BJ (cell line): ENCODE measurements around the gene INPP5A. TPM values are rescaled to one million over a fixed set of nuclear protein-coding genes. Genes with fewer than 3 reads are reported as not detected.
"Not testable (repeated sequence)": the region's sequence is repeated elsewhere in the genome, so short reads cannot be mapped to it uniquely, and the experiment has no call there.

Experiments
- CTCF ChIA-PET: fragments of 350-600 bp; formaldehyde crosslinking; extraction: SDS; loops from one replicate; lab custom pipeline; 2021; ENCODE audit warnings: antibody characterized with exemption, inconsistent platforms; lab: Yijun Ruan, JAX
- POLR2A ChIA-PET: fragments of 300-600 bp; sonication (Branson Sonifier 250); formaldehyde crosslinking; extraction: SDS; loops from one replicate; lab custom pipeline; 2021; ENCODE audit warnings: antibody characterized with exemption; lab: Charles Lee
- DNase-seq: peaks from one replicate; pipeline ENCODE4 v3.0.0-alpha.2; 2011; ENCODE audit warnings: low read depth
- H3K27me3 ChIP-seq: 2 replicates; pipeline ENCODE4 v1.6.0; 2011; ENCODE audit warnings: low read length; ENCODE audit not compliant: control insufficient read depth, insufficient read depth
- H3K36me3 ChIP-seq: 2 replicates; pipeline ENCODE4 v1.5.1; 2011; ENCODE audit warnings: low read length; ENCODE audit not compliant: control insufficient read depth, insufficient read depth
- H3K4me3 ChIP-seq: 2 replicates; pipeline ENCODE4 v1.5.1; 2011; ENCODE audit warnings: low read depth, mild to moderate bottlenecking, control low read depth, low read length
- polyA plus RNA-seq: library from polyadenylated mRNA; depleted of rRNA; stranded (reverse); fragments of >200 nt; gene quantifications from 2 replicates; pipeline ENCODE4 v1.2.3, GENCODE V29; 2011
- TF ChIP-seq, protein P1 (sequence below): IDR thresholded peaks from 2 replicates; pipeline ENCODE4 v1.5.1; 2011; ENCODE audit warnings: low read depth, mild to moderate bottlenecking, control low read depth, inconsistent platforms, low read length, moderate library complexity; ENCODE audit not compliant: insufficient read depth

INPP5A gene
- polyA plus RNA-seq, 1 experiment, result 60.1 TPM

DNA sequence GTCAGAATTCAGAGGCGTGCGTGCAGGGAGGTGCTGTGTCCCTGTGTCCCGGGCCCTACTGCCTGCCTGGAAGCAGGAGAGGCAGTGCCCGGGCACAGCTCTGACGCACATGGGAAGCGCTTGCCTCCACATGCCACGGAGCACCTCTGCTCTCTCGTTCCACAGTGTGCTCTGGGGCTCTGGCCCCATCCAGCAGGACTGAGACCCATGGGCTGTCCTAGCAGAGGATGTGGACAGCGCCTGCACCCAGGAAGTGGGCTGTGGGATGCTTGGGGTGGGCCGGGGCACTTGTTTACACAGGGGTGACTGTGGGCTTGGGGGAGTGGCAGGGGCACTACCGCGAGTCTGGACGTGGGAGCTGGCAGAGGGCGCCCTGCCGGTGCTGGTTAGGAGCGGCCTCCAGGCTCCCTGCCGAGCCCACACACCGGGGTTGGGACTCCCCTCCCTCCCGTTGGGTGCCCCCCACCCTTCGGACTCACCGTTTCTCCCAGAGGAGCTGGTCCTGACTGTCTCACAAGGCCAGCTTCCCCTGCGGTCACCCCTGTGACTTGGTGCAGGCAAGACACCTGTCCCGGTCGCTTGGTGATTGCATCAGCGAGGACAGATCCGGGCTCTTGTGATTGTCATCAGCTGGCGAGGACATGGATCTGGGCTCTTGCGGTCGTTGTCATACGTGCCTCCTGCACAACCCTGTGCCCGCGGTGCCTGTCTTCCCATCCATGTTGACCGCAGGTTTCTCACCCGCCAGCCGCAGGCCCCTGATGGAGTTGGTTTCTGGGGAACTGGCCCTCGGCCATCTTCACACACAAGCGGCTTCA, 165.2 kb downstream of the INPP5A start:
- POLR2A ChIA-PET, result no interaction called here
- DNase-seq, result no peak
- Histone ChIP-seq H3K27me3 (no peaks in the 10 kb centered on the region), H3K36me3 (peaks cover 17% of the 10 kb centered on the region), H3K4me3 (no peak overlapping the region)
- CTCF ChIA-PET, result no interaction called here
- TF ChIP-seq, protein P1, sequence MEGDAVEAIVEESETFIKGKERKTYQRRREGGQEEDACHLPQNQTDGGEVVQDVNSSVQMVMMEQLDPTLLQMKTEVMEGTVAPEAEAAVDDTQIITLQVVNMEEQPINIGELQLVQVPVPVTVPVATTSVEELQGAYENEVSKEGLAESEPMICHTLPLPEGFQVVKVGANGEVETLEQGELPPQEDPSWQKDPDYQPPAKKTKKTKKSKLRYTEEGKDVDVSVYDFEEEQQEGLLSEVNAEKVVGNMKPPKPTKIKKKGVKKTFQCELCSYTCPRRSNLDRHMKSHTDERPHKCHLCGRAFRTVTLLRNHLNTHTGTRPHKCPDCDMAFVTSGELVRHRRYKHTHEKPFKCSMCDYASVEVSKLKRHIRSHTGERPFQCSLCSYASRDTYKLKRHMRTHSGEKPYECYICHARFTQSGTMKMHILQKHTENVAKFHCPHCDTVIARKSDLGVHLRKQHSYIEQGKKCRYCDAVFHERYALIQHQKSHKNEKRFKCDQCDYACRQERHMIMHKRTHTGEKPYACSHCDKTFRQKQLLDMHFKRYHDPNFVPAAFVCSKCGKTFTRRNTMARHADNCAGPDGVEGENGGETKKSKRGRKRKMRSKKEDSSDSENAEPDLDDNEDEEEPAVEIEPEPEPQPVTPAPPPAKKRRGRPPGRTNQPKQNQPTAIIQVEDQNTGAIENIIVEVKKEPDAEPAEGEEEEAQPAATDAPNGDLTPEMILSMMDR, result no peak

DNA sequence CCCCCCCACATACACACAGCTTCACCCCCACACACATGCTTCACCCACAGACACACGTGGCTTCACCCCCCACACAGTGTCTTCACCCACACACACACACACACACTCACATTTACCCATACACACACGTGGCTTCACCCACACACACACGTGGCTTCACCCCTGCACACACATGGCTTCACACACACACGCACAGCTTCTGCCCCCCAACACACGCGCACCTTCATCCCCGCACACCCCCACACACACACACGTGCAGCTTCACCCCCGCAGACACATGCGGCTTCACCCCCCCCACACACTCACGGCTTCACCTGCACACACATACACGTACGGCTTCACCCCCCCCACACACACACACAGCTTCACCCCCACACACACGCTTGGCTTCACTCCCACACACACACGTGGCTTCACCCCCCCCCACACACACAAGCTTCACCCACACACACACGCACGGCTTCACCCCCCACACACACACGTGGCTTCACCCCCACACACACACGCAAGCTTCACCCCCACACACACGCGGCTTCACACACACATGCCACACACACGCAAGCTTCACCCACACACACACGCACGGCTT, 165.9 kb downstream of the INPP5A start:
- TF ChIP-seq, protein P1, result no peak
- Histone ChIP-seq H3K27me3 (no peaks in the 10 kb centered on the region), H3K36me3 (peaks cover 18% of the 10 kb centered on the region), H3K4me3 (no peak overlapping the region)
- no peak for DNase-seq
- ChIA-PET CTCF (interaction anchor here (0.6 to 1.2 kb wide), 2 partner anchors 11 to 14 kb away, joined by 3 read pairs; no protein-coding TSS in a partner anchor), POLR2A (no interaction called here)

DNA sequence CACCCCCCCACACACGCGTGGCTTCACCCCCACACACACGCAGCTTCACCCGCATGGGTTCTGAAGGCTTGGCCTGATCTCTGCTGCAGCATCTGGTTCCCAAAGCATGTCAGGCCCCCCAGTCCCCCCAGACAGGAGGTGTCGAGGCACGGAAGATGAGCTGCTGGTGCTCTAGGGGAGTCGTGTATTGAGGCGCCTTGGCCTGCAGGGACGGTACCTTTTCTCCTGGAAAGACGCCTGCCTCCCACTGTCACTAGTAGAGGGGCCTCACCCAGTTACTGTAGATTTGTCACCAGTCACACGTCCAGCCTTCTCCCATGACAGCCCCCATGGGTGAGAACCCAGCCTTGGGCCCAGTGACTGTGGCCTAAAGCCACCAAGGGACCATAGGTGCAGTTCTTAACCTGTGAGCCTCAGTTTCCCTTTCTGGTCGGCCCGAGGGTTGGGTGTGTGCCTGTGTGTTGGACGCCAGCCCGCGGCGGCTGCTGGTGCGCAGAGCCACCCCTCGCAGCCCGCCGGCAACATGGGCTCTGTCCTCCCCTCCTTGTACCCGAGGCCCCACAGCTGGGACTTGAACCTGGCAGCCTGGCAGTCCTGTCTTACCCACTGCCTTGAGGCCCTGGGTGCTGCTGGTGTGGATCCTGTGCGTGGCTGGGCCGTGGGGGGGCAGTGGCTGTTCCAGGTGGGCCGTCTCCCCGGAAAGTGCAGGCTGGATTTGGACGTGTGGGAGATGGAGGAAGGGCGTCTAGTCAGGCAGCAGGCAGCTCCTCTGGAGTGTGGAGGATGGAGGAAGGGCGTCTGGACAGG, 166.6 kb downstream of the INPP5A start:
- H3K4me3 ChIP-seq, result no peak overlapping the region
- no peak for DNase-seq
- TF ChIP-seq, protein P1, result no peak
- peaks cover 18% of the 10 kb centered on the region for H3K36me3 ChIP-seq
- POLR2A ChIA-PET, result no interaction called here
- CTCF ChIA-PET, result interaction anchor here (0.6 to 1.2 kb wide), 2 partner anchors 11 to 14 kb away, joined by 3 read pairs; no protein-coding TSS in a partner anchor
- H3K27me3 ChIP-seq, result no peaks in the 10 kb centered on the region

DNA sequence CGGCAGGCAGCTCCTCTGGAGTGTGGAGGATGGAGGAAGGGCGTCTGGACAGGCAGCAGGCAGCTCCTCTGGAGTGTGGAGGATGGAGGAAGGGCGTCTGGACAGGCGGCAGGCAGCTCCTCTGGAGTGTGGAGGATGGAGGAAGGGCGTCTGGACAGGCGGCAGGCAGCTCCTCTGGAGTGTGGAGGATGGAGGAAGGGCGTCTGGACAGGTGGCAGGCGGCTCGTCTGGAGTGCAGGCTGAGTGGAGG, 167.2 kb downstream of the INPP5A start:
- DNase-seq, POLR2A ChIA-PET, H3K4me3 ChIP-seq, CTCF ChIA-PET, H3K27me3 ChIP-seq: not testable (repeated sequence)
- H3K36me3 ChIP-seq, result peaks cover 21% of the 10 kb centered on the region

DNA sequence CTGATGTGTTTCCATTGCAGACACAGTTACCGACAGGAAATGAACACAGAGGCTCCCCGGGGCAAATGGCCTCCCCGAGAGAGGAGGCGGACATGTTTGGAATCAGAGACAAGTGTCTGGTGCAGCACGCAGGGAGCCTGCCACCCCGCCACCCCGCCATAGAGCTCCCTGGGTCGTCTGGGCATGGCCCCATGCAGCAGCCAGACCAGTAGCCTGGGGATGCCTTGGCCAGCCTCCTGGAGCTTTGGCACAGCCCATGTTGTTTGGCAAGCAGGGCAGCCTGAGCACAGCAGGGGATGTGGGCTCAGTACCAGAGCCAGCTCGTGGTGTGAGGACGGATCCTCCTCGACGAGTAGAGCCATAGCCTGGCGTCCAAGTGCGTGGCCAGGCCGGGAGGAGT, 167.6 kb downstream of the INPP5A start:
- TF ChIP-seq, protein P1, result no peak
- ChIA-PET POLR2A (no interaction called here), CTCF (interaction anchor here (1.4 kb wide), 1 partner anchor 51 kb away, joined by 3 read pairs; no protein-coding TSS in a partner anchor)
- DNase-seq, result no peak
- Histone ChIP-seq H3K27me3 (no peaks in the 10 kb centered on the region), H3K36me3 (peaks cover 21% of the 10 kb centered on the region), H3K4me3 (no peak overlapping the region)
